SIG-M5 treated with dmso at 0.1 percent for 504 hours (cell line): ENCODE results near the gene RERE.

Experiments used
- DNase-seq: peaks from one replicate; lab custom pipeline; 2025; ENCODE audit not compliant: unreplicated experiment; lab: John Stamatoyannopoulos, UW

RERE gene

GRCh38 chr1:8554956-8555534, 262.4 kb downstream of the RERE start:
- DNase-seq: no peak

DNA sequence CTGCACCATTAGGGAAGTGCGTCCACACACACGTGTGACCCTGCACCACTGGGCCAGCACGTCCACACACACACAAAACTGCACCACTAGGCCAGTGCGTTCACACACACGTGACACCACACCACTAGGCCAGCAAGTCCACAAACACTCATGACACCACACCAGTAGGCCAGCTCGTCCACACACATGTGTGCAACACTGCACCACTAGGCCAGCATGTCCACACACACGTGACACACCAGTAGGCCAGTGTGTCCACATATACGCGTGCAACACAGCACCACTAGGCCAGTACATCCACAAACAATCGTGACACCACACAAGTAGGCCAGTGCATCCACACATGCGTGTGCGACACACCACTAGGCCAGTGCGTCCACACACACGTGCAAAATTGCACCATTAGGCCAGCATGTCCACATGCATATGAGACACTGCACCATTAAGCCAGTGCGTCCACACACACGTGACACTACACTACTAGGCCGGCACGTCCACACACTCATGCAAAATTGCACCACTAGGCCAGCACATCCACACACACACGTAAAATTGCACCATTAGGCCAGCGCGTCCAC, 264.5 kb downstream of the RERE start:
- no peak for DNase-seq

GRCh38 chr1:8551613-8552489, 265.6 kb downstream of the RERE start:
- no peak for DNase-seq

GRCh38 chr1:8551057-8551456, 266.4 kb downstream of the RERE start:
- no peak for DNase-seq

DNA sequence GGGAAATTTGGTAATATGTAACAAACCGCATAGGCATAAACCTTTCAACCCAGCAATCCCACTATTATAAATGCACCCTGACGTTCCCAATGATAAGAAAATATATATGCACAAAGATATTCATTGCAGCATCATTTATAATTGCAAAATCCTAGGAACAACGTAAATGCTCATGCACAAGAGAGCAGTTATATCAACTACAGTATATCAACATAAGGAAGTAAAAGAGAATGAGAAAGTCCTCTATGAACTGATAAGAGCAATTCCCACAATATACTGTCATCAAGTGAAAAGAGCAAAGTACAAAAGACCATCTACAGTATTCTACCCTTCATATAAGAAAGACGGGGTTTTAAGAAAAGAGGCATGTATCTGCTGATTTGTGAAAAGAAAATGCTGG, 269.6 kb downstream of the RERE start:
- no peak for DNase-seq

DNA sequence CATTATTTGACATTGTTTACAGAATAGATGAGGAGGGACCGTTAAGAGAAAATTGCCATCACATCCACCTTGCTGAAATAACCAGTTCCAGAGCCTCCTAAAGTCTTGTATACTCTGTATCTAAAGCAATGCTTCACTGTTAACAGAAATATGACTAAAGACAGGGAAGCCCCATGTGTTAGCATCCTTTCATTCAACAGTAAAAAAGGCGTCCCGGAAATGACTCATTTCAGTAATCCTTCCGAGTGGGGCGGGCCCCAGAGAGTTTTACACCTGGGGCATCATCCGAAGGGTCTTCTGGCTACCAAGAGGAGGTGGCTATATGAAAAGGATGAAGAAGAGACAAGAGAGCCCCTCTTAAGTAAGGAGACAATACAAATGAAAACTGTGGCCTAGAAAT, 272.4 kb downstream of the RERE start:
- no peak for DNase-seq

- DNase-seq: no peak
These were observed 272.8 kb downstream of the RERE start for GRCh38 chr1:8544644-8545043.

- no peak for DNase-seq
These were observed 273.5 kb downstream of the RERE start for GRCh38 chr1:8543965-8544364.

DNA sequence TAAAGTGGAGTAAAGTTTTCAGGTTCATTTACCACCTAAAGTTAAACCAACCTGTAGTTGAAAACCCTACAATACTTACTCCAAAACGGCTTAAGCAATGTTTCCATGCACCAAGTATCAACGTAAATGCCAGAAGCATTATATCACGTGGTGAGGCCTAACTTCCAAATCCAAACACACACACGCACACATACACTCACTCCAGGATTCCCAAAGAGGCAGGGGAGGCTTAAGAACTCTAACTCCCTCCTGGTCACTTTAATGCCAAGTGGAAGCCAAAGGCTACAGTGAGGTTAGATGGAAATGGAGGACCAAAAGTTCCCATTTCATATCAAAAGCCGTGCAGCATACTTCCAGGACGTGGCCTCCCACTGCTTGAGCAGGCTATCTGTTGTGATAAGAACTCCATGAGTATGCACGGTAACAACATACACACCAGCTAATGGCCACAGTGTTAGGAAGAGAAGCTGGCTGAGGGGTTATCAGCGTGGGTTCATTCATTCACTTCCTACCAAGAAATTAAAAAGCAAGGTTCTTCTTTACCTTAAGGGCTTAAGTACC, 275.4 kb downstream of the RERE start:
- no peak for DNase-seq

DNA sequence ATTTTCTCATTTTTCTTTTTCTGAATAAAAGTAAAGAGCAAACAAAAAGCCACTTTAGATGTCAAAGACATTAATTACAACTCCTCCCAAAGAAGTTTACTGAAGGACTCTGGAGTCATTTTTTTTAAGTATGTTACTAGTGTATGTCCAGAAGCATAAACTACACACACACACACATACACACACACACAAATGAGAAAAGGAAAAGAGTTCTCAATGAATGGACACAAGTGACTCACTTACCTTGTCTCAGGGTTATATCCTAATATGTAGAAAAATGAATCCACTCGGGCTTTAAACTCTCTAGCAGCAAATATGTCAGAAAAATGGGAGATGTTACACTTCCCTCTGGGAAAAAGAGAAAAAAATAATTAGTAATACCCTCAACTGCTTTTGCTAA, 276.5 kb downstream of the RERE start:
- DNase-seq: no peak

DNA sequence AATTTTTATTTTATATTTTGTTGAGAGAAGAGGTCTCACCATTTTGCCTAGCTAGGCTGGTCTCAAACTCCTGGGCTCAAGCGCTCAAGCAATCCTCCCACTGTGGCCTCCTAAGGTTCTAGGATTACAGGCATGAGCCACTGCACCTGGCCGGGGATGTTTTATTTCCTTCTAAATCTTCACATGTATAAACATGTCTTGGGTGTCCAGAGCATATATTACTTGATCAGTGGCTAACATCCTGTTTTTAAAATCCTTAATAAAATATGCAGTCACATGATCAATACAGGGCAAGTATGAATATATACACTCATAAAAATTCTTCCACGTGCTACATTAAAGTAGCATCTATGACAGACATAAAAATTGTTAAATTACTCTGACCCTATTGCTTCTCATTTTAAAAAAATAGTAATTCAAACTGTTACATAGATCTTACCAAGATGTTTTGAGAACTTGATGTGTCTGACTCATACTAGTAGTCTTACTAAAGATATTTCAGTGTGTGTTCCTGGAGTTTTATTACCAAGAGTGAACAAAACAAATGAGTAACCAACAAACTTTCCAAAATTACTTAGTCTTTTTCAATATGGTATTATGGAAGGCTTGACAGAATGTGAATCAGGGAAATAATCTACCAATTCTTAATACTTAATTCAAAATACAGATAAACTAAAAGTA, 277.0 kb downstream of the RERE start:
- DNase-seq: no peak

- no peak for DNase-seq
These were observed 277.8 kb downstream of the RERE start for GRCh38 chr1:8539683-8540082.

DNA sequence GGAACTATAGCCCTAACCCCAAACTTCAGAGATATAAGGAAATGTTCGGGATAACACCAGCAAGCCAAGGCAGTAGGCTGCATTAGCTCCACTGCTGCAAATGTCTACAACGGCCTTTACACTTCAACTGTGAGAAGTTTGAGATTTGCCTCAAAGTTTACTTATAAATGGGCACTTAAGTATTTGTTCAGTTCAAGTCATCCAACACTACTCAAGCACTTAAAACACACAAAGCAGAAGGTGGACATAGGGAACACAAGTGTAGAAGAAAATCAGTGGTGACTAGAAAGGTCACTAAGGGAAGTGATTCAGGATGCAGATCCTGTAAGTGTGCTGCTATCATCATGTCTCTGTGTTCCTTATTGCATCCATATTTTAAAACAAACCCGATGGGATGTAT, 278.9 kb downstream of the RERE start:
- DNase-seq: no peak

DNA sequence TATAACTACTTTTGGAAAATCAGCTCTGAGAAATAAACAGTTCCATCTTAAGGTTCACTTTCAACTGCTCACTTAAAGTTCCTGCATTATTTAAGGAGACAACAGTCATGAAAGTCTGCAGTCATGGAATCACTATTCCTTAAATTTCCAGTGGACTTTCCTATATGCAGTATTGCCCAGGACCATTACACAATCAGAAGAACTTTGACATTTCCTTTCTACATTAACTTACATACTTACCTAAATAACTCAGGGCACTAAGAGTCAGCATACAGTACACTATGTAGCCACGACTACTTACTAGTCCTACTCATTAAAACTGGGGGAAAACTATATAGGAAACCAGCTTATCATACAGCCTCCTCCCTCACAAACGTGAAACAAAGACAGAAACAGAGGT, 279.4 kb downstream of the RERE start:
- DNase-seq: no peak

GRCh38 chr1:8536515-8536914, 280.9 kb downstream of the RERE start:
- no peak for DNase-seq

DNA sequence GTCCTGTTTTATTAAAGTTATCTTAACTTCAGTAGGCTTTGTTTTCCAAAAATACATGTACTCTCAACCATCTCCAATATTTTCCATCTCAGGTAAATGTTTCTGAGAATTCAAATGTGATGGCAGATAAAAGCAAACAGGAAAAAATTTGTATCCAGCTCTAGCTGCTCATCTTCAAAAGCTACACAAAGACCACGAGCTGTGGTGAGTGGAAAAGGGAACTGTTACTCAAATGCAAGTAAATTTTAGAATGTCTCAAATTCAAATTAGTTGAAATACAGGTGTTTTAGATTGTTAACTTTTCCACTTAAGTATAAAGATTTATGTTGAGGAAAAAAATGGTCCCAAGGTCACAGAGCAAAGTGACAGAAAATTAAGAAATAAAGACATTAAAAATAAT, 283.5 kb downstream of the RERE start:
- no peak for DNase-seq

DNA sequence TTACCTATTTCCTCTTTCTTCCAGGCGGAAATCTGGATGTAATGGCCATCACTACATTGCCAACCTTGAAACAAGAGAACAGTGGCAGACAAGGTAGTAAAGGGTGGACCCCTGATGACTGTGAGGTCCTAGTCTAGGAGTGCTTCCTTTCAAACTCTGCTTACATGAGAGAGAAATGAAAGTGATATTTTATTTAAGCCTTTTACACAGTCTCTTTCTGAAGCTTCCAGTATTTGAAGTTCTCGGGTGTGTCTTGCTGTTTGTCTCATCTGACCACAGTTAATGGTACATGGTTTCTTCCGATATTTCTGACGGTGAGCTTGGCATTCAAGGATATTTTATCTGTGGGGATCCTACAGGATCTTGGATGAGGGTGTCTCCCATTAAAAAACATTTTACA, 284.3 kb downstream of the RERE start:
- DNase-seq: no peak

DNA sequence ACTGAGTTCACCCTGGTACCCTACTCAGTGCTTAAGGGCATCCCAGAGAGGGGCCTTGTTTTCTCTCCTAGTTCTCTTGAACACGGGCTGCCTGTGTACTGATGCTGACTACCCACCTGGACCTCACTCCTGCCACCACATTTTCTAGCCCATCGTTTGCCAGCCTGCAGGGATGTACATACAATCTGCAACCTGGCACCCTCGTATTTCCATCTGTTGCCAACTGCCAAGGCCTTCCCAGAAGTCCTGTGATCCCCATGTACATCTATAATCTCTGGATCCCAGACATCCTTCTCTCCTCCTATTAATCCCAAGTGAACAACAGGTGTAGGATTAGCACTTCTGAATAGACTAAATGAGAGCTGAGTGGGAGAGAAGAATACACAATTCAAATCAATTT, 287.5 kb downstream of the RERE start:
- DNase-seq: no peak

DNA sequence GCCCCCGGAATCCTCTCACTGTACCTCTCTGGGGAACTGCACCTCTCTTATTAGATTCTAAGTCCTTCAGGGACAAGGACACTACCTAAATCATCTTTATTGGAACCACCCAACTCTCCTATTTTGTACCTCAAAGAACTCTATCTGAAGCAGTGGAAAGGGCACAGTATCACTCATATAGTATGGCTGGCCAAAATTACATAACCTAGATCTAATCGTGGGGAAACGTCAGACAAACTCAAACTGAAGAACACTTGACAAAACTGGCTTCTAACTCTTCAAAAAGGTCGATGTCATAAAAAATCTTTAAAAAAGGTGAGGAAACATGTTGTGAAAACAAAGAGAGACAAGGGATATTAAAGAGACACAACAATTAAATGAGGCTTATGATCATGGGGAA, 289.5 kb downstream of the RERE start:
- DNase-seq: no peak

GRCh38 chr1:8525558-8526275, 291.7 kb downstream of the RERE start:
- DNase-seq: peak; percentile 95

DNA sequence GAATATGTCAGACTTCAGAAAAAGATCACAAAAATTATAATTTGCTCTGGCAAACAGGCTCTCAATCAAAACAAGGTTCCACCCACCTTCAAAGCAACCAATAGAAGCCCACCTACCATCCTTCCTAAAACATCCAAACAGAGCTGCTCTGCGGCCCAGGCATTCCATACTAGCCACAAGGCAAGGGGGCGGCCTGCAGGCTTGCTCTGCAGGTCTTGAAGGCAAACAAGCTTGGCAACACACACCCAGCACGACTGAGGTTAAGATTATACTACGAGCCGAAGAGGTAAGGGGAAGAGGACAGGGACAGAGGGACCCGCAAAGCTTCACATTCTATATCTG, 292.3 kb downstream of the RERE start:
- DNase-seq: no peak
